Neural crest cell (in vitro differentiated cells): Measurements from ENCODE around the gene MTAP. TPM values are rescaled to one million over a fixed set of nuclear protein-coding genes. Genes with fewer than 3 reads are reported as not detected.

Experiments
- DNase-seq: peaks from one replicate; pipeline ENCODE4 v3.0.0; 2021; ENCODE audit warnings: low read depth, mixed read lengths, low spot score
- H3K27ac Mint-ChIP-seq: one replicate; pipeline ENCODE4 v1.8.0; 2021; ENCODE audit warnings: mild to moderate bottlenecking, mixed read lengths; ENCODE audit not compliant: unreplicated experiment
- H3K27me3 Mint-ChIP-seq: 2 replicates; pipeline ENCODE4 v1.8.0; 2021; ENCODE audit warnings: low read depth, mild to moderate bottlenecking, mixed read lengths
- H3K36me3 Mint-ChIP-seq: 2 replicates; pipeline ENCODE4 v1.8.0; 2021; ENCODE audit warnings: low read depth, mild to moderate bottlenecking, mixed read lengths
- H3K4me1 Mint-ChIP-seq: 2 replicates; pipeline ENCODE4 v1.8.0; 2021; ENCODE audit warnings: mixed read lengths
- H3K4me3 Mint-ChIP-seq: one replicate; pipeline ENCODE4 v1.8.0; 2021; ENCODE audit warnings: mild to moderate bottlenecking, mixed read lengths
- H3K9me3 Mint-ChIP-seq: 2 replicates; pipeline ENCODE4 v1.8.0; 2021; ENCODE audit warnings: mixed read lengths
- total RNA-seq: library from RNA; stranded (reverse); gene quantifications from 2 replicates; pipeline ENCODE4 v1.2.1, GENCODE V29; 2021
- TF ChIP-seq, protein P1 (sequence below): fragments of 200-600 bp; sonication (generic); conservative IDR thresholded peaks from 2 replicates; pipeline ENCODE4 v1.5.0; 2021; ENCODE audit warnings: antibody characterized with exemption, mild to moderate bottlenecking

Gene MTAP
- total RNA-seq, 1 donor from 2014 or later: 90.1 TPM

- Mint-ChIP-seq H3K36me3 (peaks cover 3% of the 10 kb centered on the region), H3K27me3 (peaks cover 2% of the 10 kb centered on the region), H3K4me1 (peaks cover 24% of the 10 kb centered on the region), H3K4me3 (no peak overlapping the region), H3K9me3 (peaks cover 2% of the 10 kb centered on the region), H3K27ac (peak overlapping the region; percentile 52)
- no peak for DNase-seq
- TF ChIP-seq, protein P1, sequence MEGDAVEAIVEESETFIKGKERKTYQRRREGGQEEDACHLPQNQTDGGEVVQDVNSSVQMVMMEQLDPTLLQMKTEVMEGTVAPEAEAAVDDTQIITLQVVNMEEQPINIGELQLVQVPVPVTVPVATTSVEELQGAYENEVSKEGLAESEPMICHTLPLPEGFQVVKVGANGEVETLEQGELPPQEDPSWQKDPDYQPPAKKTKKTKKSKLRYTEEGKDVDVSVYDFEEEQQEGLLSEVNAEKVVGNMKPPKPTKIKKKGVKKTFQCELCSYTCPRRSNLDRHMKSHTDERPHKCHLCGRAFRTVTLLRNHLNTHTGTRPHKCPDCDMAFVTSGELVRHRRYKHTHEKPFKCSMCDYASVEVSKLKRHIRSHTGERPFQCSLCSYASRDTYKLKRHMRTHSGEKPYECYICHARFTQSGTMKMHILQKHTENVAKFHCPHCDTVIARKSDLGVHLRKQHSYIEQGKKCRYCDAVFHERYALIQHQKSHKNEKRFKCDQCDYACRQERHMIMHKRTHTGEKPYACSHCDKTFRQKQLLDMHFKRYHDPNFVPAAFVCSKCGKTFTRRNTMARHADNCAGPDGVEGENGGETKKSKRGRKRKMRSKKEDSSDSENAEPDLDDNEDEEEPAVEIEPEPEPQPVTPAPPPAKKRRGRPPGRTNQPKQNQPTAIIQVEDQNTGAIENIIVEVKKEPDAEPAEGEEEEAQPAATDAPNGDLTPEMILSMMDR: no peak
Observed at GRCh38 chr9:21762064-21762463, 40.4 kb upstream of the MTAP start.

GRCh38 chr9:21764846-21765245, 37.6 kb upstream of the MTAP start:
- no peak for DNase-seq
- TF ChIP-seq, protein P1: no peak
- Mint-ChIP-seq H3K4me3 (no peak overlapping the region), H3K36me3 (peaks cover 3% of the 10 kb centered on the region), H3K27me3 (no peaks in the 10 kb centered on the region), H3K27ac (no peak overlapping the region), H3K4me1 (peaks cover 25% of the 10 kb centered on the region), H3K9me3 (peaks cover 2% of the 10 kb centered on the region)

DNA sequence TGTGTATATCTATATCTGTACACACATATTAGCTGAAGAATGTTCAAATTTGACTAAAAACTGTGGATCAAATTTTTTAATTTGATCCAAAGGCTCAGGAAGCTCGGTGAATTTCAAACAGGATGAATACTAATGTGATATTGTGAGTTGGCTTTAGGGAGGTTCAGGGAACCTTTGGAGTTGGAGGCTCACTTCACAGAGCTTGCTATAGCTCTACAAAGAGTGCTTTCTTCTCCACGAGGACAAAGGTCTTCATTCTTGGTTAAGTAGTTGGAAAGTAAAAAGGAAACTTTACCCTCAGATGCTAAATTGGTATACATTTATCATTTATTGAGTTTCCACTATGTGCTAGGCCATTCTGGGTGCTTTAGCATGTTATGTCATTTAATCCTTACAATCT, 36.3 kb upstream of the MTAP start:
- Mint-ChIP-seq H3K27ac (no peak overlapping the region), H3K27me3 (no peaks in the 10 kb centered on the region), H3K4me3 (peak overlapping the region; percentile 56), H3K36me3 (peaks cover 3% of the 10 kb centered on the region), H3K4me1 (peaks cover 25% of the 10 kb centered on the region), H3K9me3 (peaks cover 5% of the 10 kb centered on the region)
- DNase-seq: no peak
- TF ChIP-seq, protein P1: no peak

- H3K27ac Mint-ChIP-seq: no peak overlapping the region
- TF ChIP-seq, protein P1: no peak
- no peaks in the 10 kb centered on the region for H3K27me3 Mint-ChIP-seq
- peaks cover 10% of the 10 kb centered on the region for H3K4me1 Mint-ChIP-seq
- H3K36me3 Mint-ChIP-seq: no peaks in the 10 kb centered on the region
- no peak overlapping the region for H3K4me3 Mint-ChIP-seq
- DNase-seq: no peak
- H3K9me3 Mint-ChIP-seq: peaks cover 3% of the 10 kb centered on the region
Observed at GRCh38 chr9:21770871-21771560, 31.4 kb upstream of the MTAP start.

DNA sequence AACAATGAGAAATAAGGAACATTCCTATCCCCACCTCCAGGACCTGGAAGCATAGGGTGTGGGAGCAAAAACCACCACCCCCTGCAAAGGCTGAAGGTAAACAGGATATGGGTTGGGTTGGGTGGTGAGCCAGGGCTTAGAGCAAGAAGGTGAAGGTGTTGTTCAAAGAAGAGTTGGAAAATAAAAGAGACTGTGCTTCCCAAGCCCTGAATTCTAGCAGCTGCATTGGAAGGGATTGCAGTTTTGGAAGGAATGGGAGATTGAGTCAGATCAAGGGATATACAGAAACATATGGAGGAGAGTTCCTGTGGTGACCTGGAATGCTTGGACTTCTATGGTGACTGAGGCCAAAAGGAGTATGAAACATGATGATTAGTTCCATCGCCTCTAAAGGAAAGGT, 24.7 kb upstream of the MTAP start:
- no peak overlapping the region for H3K27ac Mint-ChIP-seq
- DNase-seq: no peak
- H3K27me3 Mint-ChIP-seq: no peaks in the 10 kb centered on the region
- no peaks in the 10 kb centered on the region for H3K9me3 Mint-ChIP-seq
- TF ChIP-seq, protein P1: no peak
- H3K4me3 Mint-ChIP-seq: no peak overlapping the region
- H3K4me1 Mint-ChIP-seq: no peaks in the 10 kb centered on the region
- no peaks in the 10 kb centered on the region for H3K36me3 Mint-ChIP-seq
